Upper lobe of left lung (tissue), 4 donors: ENCODE measurements around the gene WDR3.

Source experiments
- CTCF ChIP-seq, 6 experiments: fragments of 450-650 bp in 4 of 6; fragments of 200-600 bp in 2 of 6; sonication (generic) in 2 of 6; IDR thresholded peaks; one replicate each; pipeline ENCODE4 v1.5.1; 2016 to 2019; ENCODE audit warnings: antibody characterized with exemption in 6 of 6
- EP300 ChIP-seq, 4 donors: sonication (generic); formaldehyde crosslinking; IDR thresholded peaks; one replicate each; pipeline ENCODE4 v1.5.1; 2017; ENCODE audit warnings: antibody characterized with exemption in 4 of 4, control low read depth in 2 of 4
- POLR2AphosphoS5 ChIP-seq, 2 donors: sonication (generic); formaldehyde crosslinking; IDR thresholded peaks; one replicate each; pipeline ENCODE4 v1.5.1; 2017; ENCODE audit warnings: antibody characterized with exemption in 2 of 2

- no peak for TF ChIP-seq CTCF (IDR thresholded peaks at IDR 0.05)
- no peak for TF ChIP-seq POLR2AphosphoS5 (IDR thresholded peaks at IDR 0.05)
- TF ChIP-seq EP300 (IDR thresholded peaks at IDR 0.05), result no peak
These were observed 18.5 kb upstream of the WDR3 start for GRCh38 chr1:117911051-117911450.
